Activated T-cell treated with anti-CD3 and anti-CD28 coated beads for 24 hours (primary cell): Measurements from ENCODE around the gene IL4R.
A peak's percentile ranks its signal among the peaks of the same experiment; 100 is the strongest.
"Not testable (repeated sequence)": the region's sequence is repeated elsewhere in the genome, so short reads cannot be mapped to it uniquely, and the experiment has no call there.

Experiments used
- DNase-seq: peaks from one replicate; pipeline ENCODE4 v3.0.0-alpha.2; 2020; ENCODE audit warnings: low read depth

Gene IL4R

DNA sequence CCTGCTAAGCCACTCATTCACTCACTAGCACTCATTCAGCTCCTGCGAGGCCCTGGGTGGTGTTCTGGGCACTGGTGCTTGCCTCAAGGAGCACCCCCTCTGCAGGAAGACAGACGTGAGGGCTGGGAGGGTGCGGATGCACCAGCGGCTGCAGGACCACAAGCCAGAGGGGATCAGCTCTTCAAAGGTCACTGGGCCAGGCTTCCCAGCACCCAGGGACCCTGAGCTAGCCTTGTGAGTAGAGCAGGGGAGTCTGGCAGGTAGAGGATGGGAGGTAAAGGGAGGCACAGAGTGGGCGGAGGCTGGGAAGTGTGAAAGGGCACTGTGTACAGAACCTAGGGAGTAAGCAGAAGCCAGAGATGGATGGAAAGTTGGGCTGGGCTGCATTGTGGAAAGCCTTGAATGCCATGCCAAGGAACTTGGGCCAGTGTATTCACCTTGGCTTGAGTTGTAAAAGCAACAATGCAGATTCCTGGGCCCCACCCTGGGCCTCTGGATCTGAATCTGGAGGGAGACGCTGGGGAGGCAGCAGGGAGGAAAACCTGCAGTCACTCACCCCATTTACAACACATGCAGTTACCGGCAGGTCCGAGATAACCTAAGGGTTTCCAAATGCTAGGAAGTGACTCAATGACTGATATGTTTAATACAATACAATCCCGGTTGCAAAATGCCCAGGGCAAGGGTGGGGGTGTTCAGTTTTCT, 1.7 kb downstream of the IL4R start:
- peak; percentile 44 for DNase-seq

DNA sequence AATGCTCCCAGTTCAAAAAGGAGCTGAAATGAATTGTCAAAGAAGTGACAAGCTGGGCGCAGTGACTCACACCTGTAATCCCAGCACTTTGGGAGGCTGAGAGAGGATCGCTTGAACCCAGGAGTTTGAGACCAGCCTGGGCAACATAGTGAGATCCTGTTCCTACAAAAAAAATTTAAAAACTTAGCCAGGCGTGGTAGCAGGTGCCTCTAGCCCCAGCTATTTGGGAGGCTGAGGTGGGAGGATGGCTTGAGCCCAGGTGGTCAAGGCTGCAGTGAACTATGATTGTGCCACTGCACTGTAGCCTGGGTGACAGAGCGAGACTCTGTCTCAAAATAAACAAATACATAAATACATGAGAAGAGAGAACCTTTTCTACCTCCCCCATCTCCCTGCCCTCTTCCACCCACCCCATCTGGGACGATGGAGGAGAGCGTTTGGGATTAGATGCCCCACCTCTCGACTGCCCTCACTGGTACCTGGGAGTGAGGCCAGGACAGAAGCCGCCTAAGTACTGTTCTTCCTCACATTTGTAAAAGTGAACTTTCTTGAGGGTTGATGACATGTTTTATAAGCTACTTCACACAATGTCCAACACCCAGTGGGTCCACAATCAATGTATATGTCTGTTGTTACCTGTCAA, 2.4 kb downstream of the IL4R start:
- DNase-seq = no peak

DNA sequence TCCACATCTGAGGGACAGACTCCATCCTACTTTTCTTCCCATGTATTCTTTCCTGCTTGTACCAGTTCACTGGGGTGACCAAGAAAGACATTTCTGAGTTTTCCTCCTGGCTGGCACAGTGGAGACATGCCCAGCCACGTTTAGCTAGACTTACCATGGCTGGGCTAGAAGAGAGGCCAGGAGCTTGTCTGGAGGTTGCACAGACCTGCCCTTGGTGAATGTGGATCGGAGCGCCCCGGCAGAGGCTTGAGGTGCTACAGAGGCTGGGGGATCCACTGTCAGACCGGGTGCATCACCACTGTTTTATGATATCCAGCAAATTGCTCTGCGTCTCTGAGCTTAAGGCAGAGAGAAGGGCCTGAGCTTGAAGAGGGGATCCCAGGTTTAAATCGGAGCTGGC, 3.5 kb downstream of the IL4R start:
- no peak for DNase-seq

DNA sequence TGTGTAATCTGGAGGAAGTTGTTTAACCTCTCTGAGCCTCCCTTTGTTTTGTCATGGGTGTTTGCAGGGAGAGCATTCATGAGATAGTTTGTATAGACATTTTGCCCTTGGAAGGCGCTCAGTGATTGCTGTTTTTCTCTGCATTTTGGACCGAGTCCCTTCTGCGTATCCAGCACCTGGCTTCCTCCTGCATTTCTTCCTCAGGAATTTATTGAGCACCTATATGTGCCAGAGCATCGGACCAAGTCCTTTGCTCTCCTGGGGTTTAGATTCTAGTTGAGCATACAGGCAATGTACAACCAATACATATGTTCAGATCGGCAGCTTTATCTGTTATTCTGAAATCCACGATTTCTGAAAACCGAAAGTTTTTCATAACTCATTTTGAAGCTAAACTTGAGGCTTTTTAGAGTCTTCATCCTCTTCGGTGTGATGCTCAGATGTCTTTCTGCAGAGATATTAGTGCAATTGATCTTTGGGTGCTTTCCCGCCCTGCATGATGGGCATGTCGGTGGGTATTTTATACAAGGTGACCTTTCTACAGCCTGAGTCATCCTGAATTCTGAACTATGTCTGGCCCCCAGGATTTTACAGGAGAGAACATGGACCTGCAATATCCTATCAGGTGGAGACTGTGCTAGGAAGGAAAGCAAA, 4.1 kb downstream of the IL4R start:
- peak; percentile 41 for DNase-seq

DNA sequence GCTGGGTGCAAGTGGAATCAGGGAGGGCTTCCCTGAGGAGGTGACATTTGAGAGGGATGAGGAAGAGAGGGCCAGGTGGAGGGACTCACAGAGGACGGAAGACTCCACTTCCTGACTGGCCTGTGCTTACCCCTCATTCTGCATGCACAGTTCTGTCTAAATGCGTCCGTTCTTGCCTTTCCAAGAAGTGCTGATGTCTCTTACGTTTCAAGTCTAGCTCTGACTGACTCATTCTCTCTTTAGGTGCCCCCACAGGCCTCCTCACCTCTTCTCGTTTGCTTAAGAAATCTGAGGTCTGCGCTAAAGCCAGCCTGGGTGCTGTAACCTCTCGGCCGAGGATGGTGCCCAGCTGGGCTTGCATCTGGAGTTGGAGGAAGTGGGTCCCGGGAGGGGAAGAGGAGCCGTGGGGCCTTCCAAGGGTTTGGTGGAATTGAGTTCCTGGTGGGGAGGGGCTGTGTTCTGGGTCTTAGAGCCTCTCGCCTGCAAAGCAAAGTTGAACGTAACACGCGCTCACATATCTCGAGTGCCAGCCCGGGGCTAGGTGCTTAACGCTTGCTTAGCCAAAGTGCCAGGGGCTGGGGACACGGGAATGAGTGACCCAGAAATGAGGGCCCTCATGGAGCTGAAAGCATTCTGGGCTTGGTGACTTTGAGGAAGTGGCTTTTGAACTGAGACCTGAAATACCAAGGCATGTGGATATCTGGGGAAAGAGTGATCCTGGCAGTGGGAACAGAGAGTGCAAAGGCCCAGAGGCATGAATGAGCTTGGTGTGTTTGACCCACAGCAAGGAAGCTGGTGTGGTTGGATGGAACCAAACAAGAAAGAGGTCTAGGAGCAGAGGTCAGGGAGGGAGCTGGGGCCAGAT, 4.8 kb downstream of the IL4R start:
- peak; percentile 52 for DNase-seq

DNA sequence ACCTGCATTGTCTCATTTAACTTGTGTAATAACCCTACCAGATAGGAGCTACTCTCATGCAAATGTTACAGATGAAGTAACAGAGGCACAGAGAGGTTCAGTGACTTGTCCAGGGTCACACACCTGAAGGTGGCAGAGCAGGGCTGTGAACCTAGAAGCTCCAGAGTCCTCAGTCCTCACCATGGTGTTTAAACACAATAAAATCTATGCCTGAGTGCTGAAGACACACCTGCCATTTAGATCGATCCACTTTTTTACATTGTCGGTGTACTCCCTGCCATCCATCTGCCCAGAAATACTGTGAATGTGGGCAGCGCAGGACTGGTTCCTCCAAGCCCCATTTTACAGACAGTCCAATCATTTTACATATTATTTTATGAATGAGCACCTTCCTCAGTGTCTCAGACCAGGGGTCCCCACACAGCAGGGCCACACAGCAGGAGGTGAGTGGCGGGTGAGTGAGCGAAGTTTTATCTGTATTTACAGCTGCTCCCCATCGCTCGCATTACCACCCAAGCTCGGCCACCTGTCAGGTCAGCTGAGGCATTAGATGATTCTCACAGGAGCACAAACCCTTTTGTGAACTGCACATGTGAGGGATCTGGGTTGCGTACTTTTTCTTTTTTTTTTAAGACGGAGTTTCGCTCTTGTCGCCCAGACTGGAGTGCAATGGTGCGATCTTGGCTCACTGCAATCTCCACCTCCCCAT, 5.6 kb downstream of the IL4R start:
- no peak for DNase-seq

DNA sequence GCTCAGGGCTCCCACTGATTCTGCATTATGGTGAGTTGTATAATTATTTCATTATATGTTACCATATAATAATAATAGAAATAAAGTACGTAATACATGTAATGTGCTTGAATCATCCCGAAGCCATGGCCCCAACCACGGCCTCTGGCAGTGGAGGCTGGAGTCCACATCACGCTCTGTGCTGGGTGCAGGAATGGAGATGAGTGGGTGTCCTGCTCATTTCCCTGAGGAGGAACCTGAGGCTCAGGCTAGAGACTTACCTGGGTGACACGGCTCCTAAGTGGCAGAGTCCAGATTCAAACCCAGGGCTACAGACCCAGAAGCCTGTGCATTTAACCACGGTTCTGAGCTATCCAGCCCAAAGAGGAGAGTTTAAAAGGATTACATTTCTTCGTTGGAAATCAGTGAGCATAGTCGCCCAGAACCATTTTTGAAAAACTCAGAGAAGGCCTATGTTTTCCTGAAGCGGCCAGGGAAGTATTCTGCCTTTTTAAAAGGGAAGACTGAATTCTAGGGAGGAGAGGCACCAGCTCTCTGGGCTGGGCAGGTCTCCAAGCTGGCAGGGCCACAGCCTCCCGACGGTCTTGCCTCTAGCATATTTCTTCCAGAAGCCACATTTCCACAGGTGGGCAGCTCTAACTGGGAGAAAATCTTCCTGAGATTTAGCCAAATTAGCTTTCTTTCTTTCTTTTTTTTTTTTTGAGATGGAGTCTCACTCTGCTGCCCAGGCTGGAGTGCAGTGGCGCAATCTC, 6.7 kb downstream of the IL4R start:
- no peak for DNase-seq

DNA sequence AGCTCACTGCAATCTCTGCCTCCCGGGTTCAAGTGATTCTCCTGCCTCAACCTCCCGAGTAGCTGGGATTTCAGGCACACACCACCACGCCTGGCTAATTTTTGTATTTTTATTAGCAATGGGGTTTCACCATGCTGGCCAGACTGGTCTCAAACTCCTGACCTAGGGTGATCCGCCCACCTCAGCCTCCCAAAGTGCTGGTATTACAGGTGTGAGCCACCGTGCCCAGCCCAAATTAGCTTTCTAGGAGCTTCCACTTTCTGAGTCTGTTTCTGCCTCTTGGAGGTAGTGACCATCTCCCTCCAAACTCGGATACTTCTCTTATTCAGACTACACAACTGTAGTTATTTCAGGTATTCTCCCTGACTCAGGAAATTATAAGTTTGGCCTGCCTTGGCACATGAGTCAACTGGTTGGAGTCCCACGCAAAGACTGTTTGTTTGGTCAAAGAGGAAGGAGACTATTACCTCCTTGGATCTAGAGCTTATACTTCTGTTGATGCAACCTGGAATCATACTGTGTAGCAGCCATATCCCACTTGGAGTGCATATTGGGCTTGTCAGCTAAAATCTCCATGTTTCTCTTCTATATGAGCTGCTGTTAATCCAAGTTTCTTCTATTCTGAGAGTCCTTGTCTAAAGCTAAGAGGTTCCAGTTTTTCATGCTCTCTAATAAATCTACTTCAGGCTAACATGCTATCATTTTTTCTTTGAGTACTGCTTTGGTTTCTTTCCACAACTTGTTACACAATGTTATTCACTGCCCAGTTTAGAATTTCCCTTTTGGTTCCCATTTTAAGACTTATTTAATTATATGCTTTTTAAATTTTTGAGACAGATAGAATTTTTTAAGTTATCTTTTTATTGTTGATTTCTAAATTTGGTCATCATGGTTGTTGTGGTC, 7.5 kb downstream of the IL4R start:
- no peak for DNase-seq

DNA sequence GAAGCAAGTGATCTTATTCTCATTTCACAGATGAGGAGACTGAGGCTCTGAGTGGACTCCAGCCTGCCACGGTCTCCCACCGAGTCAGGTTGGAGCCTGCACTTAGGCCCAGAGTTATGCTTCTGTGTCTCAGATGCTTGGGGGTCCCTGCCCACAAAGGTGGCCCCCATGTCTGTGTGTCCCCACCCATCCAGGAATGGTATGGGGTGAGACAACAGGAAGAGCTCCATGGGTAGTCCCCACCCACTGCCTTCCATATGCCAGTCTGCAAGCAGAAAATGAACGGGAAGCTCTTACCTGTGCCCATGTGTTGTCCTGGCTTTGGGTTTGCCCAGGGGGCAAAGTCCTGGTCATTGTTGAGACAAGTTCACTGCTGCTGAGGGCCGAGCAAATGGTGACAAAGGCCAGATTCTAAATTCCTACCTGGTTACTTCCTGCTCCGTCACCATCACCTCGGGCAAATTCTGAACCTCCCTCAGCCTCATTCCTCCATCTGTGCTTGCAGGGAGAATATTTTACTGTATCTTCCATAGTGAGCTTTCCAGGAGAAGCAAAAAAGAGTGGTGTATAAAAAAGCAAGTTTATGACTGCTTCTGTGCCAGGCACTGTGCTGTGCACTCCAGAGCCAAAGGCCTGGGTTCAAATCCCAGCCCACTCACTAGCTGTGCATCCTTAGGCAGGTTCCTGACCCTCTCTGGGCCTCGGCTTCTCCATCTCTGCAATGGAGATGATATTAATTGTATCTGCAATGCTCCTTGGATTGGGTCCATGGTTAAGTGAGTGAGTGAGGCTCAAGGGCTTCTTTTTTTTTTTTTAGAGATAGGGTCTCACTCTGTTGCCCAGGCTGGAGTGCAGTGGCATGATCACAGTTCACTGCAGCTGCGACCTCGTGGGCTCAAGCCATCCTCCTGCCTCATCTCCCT, 9.3 kb downstream of the IL4R start:
- DNase-seq = no peak

DNA sequence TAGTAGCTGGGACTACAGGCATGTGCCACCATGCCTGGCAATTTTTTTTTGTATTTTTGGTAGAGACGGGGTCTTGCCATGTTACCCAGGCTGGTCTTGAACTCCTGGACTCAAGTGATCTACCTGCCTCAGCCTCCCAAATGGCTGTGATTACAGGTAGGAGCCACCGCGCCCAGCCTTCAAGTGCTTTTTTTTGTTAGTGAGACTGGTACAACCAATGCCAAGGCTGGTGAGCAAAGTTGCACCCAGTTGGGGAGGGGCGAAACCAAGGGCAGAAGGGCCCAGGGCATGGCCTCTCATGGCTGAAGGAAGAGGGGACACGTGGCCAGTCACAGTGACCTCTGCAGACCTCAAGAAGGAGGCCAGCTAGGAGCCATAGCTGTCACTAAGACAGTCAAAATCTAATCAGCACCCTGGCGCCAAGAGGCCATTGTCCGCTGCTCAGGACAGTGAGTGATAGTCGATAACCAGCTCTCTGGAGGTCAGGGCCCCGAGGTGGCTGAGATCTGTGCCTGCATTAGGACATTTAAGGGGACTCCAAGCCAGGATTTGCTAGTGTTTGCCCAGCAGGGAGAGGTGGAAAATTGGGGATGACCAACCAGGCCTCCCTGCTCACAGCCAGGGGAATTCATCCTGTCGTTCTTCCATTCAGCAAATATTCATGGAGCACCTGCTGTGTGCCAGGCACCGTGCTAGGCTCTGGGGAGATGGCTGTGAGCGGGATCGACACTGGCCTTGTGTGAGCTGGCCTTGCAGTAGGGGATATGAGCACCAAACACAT, 10.2 kb downstream of the IL4R start:
- DNase-seq = no peak

DNA sequence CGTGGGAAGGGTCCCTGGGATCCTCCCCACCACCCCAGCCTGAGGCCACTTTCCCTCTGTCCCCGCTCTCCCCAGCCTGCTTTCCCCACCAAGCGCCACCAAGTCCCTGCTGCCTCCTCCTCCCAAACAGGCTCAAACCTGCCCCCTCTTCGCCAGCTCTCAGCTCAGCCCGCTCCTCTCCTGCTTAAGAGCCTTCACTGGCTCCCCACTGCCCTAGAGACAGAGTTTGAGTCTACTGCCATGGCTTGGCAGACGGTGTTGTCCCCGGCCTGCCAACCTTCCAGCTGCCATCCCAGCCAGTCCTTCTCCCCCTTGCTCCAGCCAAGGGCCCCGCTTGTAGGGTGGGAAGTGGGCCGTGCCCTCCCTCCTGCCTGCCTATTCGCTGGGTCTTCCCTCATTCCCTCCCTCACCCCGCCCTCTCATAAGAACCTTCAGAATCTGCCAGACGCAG, 11.1 kb downstream of the IL4R start:
- no peak for DNase-seq

DNA sequence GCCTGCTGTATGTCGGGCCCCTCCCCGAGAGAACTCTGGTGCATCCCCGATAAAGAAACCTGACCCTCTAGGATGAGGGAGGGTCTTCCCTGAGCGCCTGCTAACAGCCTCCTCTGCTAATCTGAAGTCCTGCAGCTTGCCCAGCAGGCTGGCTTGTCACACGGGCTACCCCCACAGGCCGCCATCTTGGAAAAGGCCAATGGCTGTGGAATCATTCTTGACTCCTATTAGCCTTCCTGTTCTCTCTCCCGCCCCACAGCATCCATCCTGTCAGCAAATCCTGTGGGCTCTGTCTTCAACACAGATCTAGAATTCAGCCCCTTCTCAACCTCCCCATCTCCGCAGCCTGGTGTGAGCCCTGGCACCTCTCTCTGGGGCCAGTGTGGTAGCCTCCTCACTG, 12.0 kb downstream of the IL4R start:
- no peak for DNase-seq

DNA sequence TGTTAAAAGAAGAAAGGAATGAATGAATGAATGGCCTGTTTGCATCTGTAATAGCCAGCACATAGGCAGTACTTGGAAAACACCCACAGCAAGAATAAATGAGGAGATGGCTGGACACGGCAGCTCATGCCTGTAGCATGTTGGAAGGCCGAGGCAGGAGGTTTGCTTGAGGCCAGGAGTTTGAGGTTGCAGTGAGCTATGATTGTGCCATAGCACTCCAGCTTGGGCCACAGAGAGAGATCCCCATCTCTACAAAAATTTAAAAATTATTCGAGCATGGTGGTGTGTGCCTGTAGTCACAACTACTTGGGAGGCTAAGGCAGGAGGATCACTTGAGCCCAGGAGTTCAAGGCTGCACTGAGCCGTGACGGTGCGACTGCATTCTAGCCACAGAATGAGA, 12.5 kb downstream of the IL4R start:
- no peak for DNase-seq

DNA sequence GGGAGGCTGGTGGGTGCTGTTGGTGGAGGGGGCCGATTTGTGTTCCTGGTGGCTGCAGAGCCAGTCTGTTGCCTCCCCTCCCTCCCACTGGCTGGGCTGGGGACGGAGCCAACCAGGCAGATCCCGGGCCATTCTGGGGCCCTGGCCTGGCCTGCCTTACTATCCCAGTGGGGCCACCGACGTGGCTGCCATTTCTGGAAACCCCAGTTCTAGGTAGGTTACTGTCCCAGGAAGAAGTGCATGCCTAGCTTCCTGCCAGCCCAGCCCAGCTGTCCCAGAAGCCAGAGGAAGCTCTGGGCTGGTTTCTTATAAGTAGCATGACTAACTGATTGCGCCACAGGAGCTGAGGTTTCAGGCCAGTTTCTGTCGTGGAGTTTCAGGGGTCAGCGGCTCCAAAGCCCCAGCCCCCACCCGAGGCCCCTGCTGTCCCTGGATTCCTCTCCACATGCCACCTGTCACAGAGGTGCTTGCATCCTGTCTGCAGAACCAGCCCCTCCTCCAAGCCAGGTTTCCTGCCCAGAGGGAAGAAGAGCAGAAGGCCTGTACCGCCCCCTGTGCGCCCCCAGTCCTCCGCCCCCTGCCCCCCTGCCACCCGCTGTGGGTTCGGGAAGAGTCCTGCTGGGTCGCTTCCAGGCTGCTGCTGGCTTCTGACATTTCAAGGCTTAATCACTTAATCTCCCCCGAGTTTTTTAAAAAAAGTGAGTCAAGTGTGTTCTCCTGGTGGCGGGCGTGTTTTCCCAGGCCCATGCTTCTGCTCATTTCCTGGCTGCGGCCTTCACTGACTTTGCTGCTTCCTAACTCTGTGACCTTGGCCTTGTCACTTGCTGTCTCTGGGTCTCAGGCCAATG, 13.2 kb downstream of the IL4R start:
- no peak for DNase-seq

DNA sequence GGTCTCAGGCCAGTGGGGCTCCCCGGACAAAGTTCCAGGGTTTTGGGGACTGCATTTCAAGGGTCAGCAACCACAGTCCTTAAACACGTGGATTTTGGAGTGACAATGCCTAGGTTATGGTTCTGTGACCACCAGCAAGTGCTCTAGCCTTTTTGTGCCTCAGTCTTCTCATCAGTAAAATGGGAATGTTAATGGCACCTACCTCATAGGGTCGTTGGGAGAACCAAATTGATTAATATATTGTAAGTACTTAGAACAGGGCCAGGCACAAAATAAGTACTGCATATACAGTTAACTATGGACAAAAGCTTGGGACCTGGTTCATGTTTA, 13.8 kb downstream of the IL4R start:
- no peak for DNase-seq

DNA sequence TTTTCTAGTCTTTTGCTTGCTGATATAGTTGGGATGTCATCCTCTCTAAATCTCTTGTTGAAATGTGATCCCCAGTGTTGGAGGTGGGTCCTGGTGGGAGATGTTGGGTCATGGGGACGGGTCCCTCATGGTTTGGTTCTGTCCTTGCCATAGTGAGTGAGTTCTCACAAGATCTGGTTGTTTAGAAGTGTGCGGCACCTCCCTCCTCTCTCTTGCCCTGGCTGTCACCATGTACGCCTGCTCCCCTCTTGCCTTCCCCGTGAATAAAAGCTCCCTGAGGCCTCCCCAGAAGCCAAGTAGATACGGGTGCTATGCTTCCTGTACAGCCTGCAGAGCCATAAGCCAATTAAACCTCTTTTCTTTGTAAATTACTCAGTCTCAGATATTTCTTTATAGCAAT, 15.2 kb downstream of the IL4R start:
- DNase-seq = no peak

DNA sequence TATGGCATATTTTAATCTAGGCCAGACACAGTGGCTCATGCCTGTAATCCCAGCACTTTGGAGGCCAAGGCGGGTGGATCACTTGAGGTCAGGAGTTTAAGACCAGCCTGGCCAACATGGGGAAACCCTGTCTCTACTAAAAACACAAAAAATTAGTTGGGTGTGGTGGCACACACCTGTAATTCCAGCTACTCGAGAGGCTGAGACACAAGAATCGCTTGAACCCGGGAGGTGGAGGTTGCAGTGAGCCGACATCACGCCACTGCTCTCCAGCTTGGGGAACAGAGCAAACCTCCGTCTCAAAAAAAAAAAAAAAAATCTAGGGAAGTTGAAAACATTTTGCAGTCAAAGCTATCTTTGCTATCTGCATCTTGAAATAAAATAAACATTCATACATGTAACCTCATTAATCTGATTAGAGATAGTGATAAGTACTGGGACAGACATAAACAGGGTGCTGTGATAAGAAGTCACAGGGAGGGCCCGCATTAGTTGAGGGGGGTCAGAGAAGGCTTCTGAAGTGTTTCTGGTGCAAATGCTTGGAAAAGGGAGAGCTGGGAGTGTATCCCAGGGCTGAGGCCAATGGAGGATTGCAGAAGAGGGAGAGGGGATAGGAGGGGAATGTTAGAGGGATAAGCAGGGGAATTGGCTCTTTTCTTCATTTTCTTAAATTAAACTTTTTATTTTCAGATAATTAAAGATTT, 15.8 kb downstream of the IL4R start:
- not testable (repeated sequence) for DNase-seq
